DOHH2 (cell line): ENCODE measurements around the gene P4HB.

Source experiments
- H3F3A ChIP-seq: fragments of 200-600 bp; sonication (generic), shearing (Covaris generic); 2 replicates; pipeline ENCODE4 v1.6.0; 2016; ENCODE audit warnings: antibody characterized with exemption, mild to moderate bottlenecking; ENCODE audit not compliant: control insufficient read depth, insufficient read depth
- H3K27ac ChIP-seq: fragments of 200-600 bp; sonication (generic); 2 replicates; pipeline ENCODE4 v1.5.1; 2014; ENCODE audit warnings: low read depth, mild to moderate bottlenecking, low read length, moderate library complexity
- H3K27me3 ChIP-seq: fragments of 200-600 bp; sonication (generic); 2 replicates; pipeline ENCODE4 v1.6.1; 2014; ENCODE audit warnings: mild to moderate bottlenecking, low read length, mixed read lengths; ENCODE audit not compliant: control insufficient read depth
- H3K36me3 ChIP-seq: fragments of 200-600 bp; sonication (generic); 2 replicates; pipeline ENCODE4 v1.6.1; 2014; ENCODE audit warnings: mild to moderate bottlenecking, low read length, moderate library complexity, mixed read lengths; ENCODE audit not compliant: control insufficient read depth
- H3K4me1 ChIP-seq: fragments of 200-600 bp; sonication (generic); 2 replicates; pipeline ENCODE4 v1.6.1; 2014; ENCODE audit warnings: mild to moderate bottlenecking, low read length, mixed read lengths; ENCODE audit not compliant: control insufficient read depth
- H3K4me2 ChIP-seq: fragments of 200-600 bp; sonication (generic); 2 replicates; pipeline ENCODE4 v1.6.0; 2014; ENCODE audit warnings: mild to moderate bottlenecking, low read length, moderate library complexity
- H3K4me3 ChIP-seq: fragments of 200-600 bp; sonication (generic); 2 replicates; pipeline ENCODE4 v1.5.1; 2014; ENCODE audit warnings: mild to moderate bottlenecking, low read length, mixed read lengths
- H3K79me2 ChIP-seq: fragments of 200-600 bp; sonication (generic); 2 replicates; pipeline ENCODE4 v1.6.1; 2014; ENCODE audit warnings: mild to moderate bottlenecking, low read length, mixed read lengths; ENCODE audit not compliant: control insufficient read depth
- H3K9me2 ChIP-seq: fragments of 200-600 bp; sonication (generic); replicated peaks from 2 replicates; pipeline ENCODE4 v1.6.1; 2014; ENCODE audit warnings: mild to moderate bottlenecking, low read length, mixed read lengths; ENCODE audit not compliant: control insufficient read depth
- H3K9me3 ChIP-seq: fragments of 200-600 bp; sonication (generic); 2 replicates; pipeline ENCODE4 v1.6.1; 2014; ENCODE audit warnings: antibody characterized with exemption, low read length, mixed read lengths; ENCODE audit not compliant: control insufficient read depth, insufficient read depth
- H4K20me1 ChIP-seq: fragments of 200-600 bp; sonication (generic); 2 replicates; pipeline ENCODE4 v1.6.0; 2014; ENCODE audit warnings: low read depth, mild to moderate bottlenecking, antibody characterized with exemption, low read length, moderate library complexity; ENCODE audit not compliant: control insufficient read depth, insufficient read depth
- CTCF ChIP-seq: fragments of 200-600 bp; sonication (generic); IDR thresholded peaks from one replicate; pipeline ENCODE4 v1.5.1; 2014; ENCODE audit warnings: antibody characterized with exemption, mild to moderate bottlenecking, low read depth, low read length; ENCODE audit not compliant: poor library complexity, severe bottlenecking
- EZH2phosphoT487 ChIP-seq: fragments of 200-600 bp; sonication (generic); IDR thresholded peaks from 2 replicates; pipeline ENCODE4 v1.6.1; 2017; ENCODE audit warnings: borderline replicate concordance, mild to moderate bottlenecking, antibody characterized with exemption, low read length, moderate library complexity, mixed read lengths

The P4HB gene

GRCh38 chr17:81812571-81813370 lies 47.6 kb downstream of the P4HB start:
- Histone ChIP-seq H3K27ac (no peak overlapping the region), H3K27me3 (peaks cover 9% of the 10 kb centered on the region)

GRCh38 chr17:81811705-81812570 lies 48.4 kb downstream of the P4HB start:
- Histone ChIP-seq H3K79me2 (no peaks in the 10 kb centered on the region), H3F3A (no peaks in the 10 kb centered on the region), H3K27ac (no peak overlapping the region), H3K36me3 (no peaks in the 10 kb centered on the region), H3K9me2 (no peaks in the 10 kb centered on the region), H3K9me3 (no peaks in the 10 kb centered on the region), H3K4me3 (no peak overlapping the region), H3K27me3 (peaks cover 17% of the 10 kb centered on the region), H4K20me1 (no peaks in the 10 kb centered on the region), H3K4me1 (no peaks in the 10 kb centered on the region), H3K4me2 (no peak overlapping the region)
- TF ChIP-seq CTCF = no peak
- no peak for TF ChIP-seq EZH2phosphoT487

More at GRCh38 chr17:81812571-81813370, 47.6 kb downstream of the P4HB start:
- H3F3A ChIP-seq = no peaks in the 10 kb centered on the region
- no peak overlapping the region for H3K4me2 ChIP-seq
- H3K9me3 ChIP-seq = no peaks in the 10 kb centered on the region
- no peaks in the 10 kb centered on the region for H4K20me1 ChIP-seq
- no peaks in the 10 kb centered on the region for H3K4me1 ChIP-seq
- no peaks in the 10 kb centered on the region for H3K36me3 ChIP-seq
- no peaks in the 10 kb centered on the region for H3K79me2 ChIP-seq
- no peaks in the 10 kb centered on the region for H3K9me2 ChIP-seq
- H3K4me3 ChIP-seq = no peak overlapping the region
- TF ChIP-seq CTCF = no peak
- TF ChIP-seq EZH2phosphoT487 = no peak

GRCh38 chr17:81810892-81811704 lies 49.2 kb downstream of the P4HB start:
- Histone ChIP-seq H3K9me2 (no peaks in the 10 kb centered on the region), H4K20me1 (no peaks in the 10 kb centered on the region), H3K9me3 (no peaks in the 10 kb centered on the region), H3K79me2 (no peaks in the 10 kb centered on the region), H3K4me2 (no peak overlapping the region), H3K4me3 (no peak overlapping the region), H3K27ac (no peak overlapping the region), H3F3A (no peaks in the 10 kb centered on the region), H3K27me3 (peaks cover 19% of the 10 kb centered on the region), H3K4me1 (no peaks in the 10 kb centered on the region), H3K36me3 (no peaks in the 10 kb centered on the region)
- TF ChIP-seq CTCF (no peak), EZH2phosphoT487 (no peak)
